Osteoblast (primary cell): ENCODE measurements around the gene MOB2. TPM values are rescaled to one million over a fixed set of nuclear protein-coding genes. Genes with fewer than 3 reads are reported as not detected.

Experiments
- DNase-seq: peaks from one replicate; pipeline ENCODE4 v3.0.0; 2011; ENCODE audit warnings: low spot score, mixed read lengths; ENCODE audit not compliant: insufficient read length; ENCODE audit errors: missing footprints
- H2AFZ ChIP-seq: 2 replicates; pipeline ENCODE4 v1.6.0; 2011; ENCODE audit warnings: mild to moderate bottlenecking, low read length
- H3K27ac ChIP-seq: 2 replicates; pipeline ENCODE4 v1.5.1; 2011; ENCODE audit warnings: mild to moderate bottlenecking, low read depth, low read length, moderate library complexity
- H3K27me3 ChIP-seq: 2 replicates; pipeline ENCODE4 v1.6.0; 2012; ENCODE audit warnings: mild to moderate bottlenecking, control low read depth, inconsistent platforms, low read length, moderate library complexity; ENCODE audit not compliant: insufficient read depth
- H3K36me3 ChIP-seq: 2 replicates; pipeline ENCODE4 v1.5.1; 2011; ENCODE audit warnings: mild to moderate bottlenecking, low read length, control low read depth, moderate library complexity; ENCODE audit not compliant: insufficient read depth
- H3K4me1 ChIP-seq: 2 replicates; pipeline ENCODE4 v1.5.1; 2011; ENCODE audit warnings: mild to moderate bottlenecking, low read length, control low read depth, moderate library complexity; ENCODE audit not compliant: insufficient read depth
- H3K4me2 ChIP-seq: 2 replicates; pipeline ENCODE4 v1.6.0; 2011; ENCODE audit warnings: mild to moderate bottlenecking, low read length; ENCODE audit not compliant: insufficient read depth
- H3K4me3 ChIP-seq: fragments of 200-600 bp; sonication (generic); 3 replicates; pipeline ENCODE4 v1.5.1; 2012; ENCODE audit warnings: mild to moderate bottlenecking, low read length, inconsistent platforms; ENCODE audit not compliant: insufficient read depth
- H3K79me2 ChIP-seq: 2 replicates; pipeline ENCODE4 v1.6.0; 2012; ENCODE audit warnings: mild to moderate bottlenecking, low read length, control low read depth, inconsistent platforms; ENCODE audit not compliant: insufficient read depth
- H3K9me3 ChIP-seq: 2 replicates; pipeline ENCODE4 v1.5.1; 2011; ENCODE audit warnings: low read depth, low read length, control low read depth
- H4K20me1 ChIP-seq: 2 replicates; pipeline ENCODE4 v1.6.0; 2012; ENCODE audit warnings: mild to moderate bottlenecking, low read length, control low read depth; ENCODE audit not compliant: insufficient read depth
- CTCF ChIP-seq: IDR thresholded peaks from 2 replicates; pipeline ENCODE4 v1.5.1; 2011; ENCODE audit warnings: mild to moderate bottlenecking, low read depth, low read length, moderate library complexity; ENCODE audit errors: extremely low read depth
- total RNA-seq: library from RNA; depleted of rRNA; stranded (reverse); fragments of >200 nt; gene quantifications from 2 replicates; pipeline ENCODE4 v1.2.3, GENCODE V29; 2012

MOB2 gene
- total RNA-seq, 1 donor: 28.2 TPM

GRCh38 chr11:1490651-1491050 lies 4.1 kb upstream of the MOB2 start:
- peaks cover 69% of the 10 kb centered on the region for H3K79me2 ChIP-seq
- peak; percentile 4 for DNase-seq
- H3K27ac ChIP-seq: no peak overlapping the region
- H3K4me2 ChIP-seq: no peak overlapping the region
- H4K20me1 ChIP-seq: peaks cover 73% of the 10 kb centered on the region
- H2AFZ ChIP-seq: no peak overlapping the region
- H3K9me3 ChIP-seq: no peaks in the 10 kb centered on the region
- no peaks in the 10 kb centered on the region for H3K27me3 ChIP-seq
- H3K4me1 ChIP-seq: peaks cover 4% of the 10 kb centered on the region
- H3K4me3 ChIP-seq: no peak overlapping the region
- TF ChIP-seq CTCF: no peak
- H3K36me3 ChIP-seq: no peaks in the 10 kb centered on the region

GRCh38 chr11:1488575-1489180 lies 2.1 kb upstream of the MOB2 start:
- Histone ChIP-seq H3K27ac (no peak overlapping the region), H3K9me3 (no peaks in the 10 kb centered on the region), H3K4me1 (peaks cover 4% of the 10 kb centered on the region), H3K4me3 (no peak overlapping the region), H3K4me2 (no peak overlapping the region), H3K79me2 (peaks cover 65% of the 10 kb centered on the region), H4K20me1 (peaks cover 79% of the 10 kb centered on the region), H2AFZ (no peak overlapping the region), H3K36me3 (no peaks in the 10 kb centered on the region), H3K27me3 (no peaks in the 10 kb centered on the region)
- TF ChIP-seq CTCF: no peak
- DNase-seq: peak; percentile 44

GRCh38 chr11:1487851-1488574 lies 1.4 kb upstream of the MOB2 start:
- peaks cover 82% of the 10 kb centered on the region for H4K20me1 ChIP-seq
- H3K79me2 ChIP-seq: peaks cover 68% of the 10 kb centered on the region
- H3K4me1 ChIP-seq: peaks cover 4% of the 10 kb centered on the region

More at GRCh38 chr11:1487851-1488574, 1.4 kb upstream of the MOB2 start:
- Histone ChIP-seq H3K27me3 (no peaks in the 10 kb centered on the region), H3K36me3 (no peaks in the 10 kb centered on the region), H3K27ac (no peak overlapping the region), H3K9me3 (no peaks in the 10 kb centered on the region), H3K4me2 (no peak overlapping the region), H2AFZ (no peak overlapping the region), H3K4me3 (no peak overlapping the region)
- DNase-seq: peak; percentile 91
- no peak for TF ChIP-seq CTCF
